RWPE2 (cell line): ENCODE measurements around the gene PLCG1.
"Not testable (repeated sequence)": the region's sequence is repeated elsewhere in the genome, so short reads cannot be mapped to it uniquely, and the experiment has no call there.

Experiments used
- ATAC-seq: fragments of 200-7000 bp; cut with Tn5 transposase; 3 replicates; pipeline ENCODE4 v1.9.1; 2021; ENCODE audit warnings: low read depth
- DNase-seq: peaks from one replicate; pipeline ENCODE4 v3.0.0-alpha.2; 2020; ENCODE audit warnings: low spot score
- H3K27ac ChIP-seq: fragments of 450-650 bp; 2 replicates; pipeline ENCODE4 v1.5.1; 2017; ENCODE audit warnings: mild to moderate bottlenecking; ENCODE audit not compliant: poor library complexity, severe bottlenecking
- H3K27me3 ChIP-seq: fragments of 250-450 bp; sonication (Bioruptor Pico); 2 replicates; pipeline ENCODE4 v1.5.1; 2021; ENCODE audit warnings: mild to moderate bottlenecking, moderate library complexity; ENCODE audit not compliant: insufficient read depth, poor library complexity, severe bottlenecking
- H3K36me3 ChIP-seq: fragments of 250-450 bp; sonication (Bioruptor Pico); 2 replicates; pipeline ENCODE4 v1.5.1; 2020; ENCODE audit warnings: low read depth, mild to moderate bottlenecking, moderate library complexity
- H3K4me1 ChIP-seq: fragments of 250-450 bp; sonication (Bioruptor Pico); 2 replicates; pipeline ENCODE4 v1.5.1; 2021; ENCODE audit warnings: mild to moderate bottlenecking, moderate library complexity; ENCODE audit not compliant: insufficient read depth, poor library complexity, severe bottlenecking
- H3K4me3 ChIP-seq: fragments of 250-450 bp; sonication (Bioruptor Pico); 2 replicates; pipeline ENCODE4 v1.5.1; 2021; ENCODE audit warnings: mild to moderate bottlenecking, moderate library complexity; ENCODE audit not compliant: severe bottlenecking
- H3K9me3 ChIP-seq: fragments of 250-450 bp; sonication (Bioruptor Pico); 2 replicates; pipeline ENCODE4 v1.5.1; 2021; ENCODE audit warnings: mild to moderate bottlenecking, moderate library complexity; ENCODE audit not compliant: severe bottlenecking
- CTCF ChIP-seq: fragments of 450-650 bp; IDR thresholded peaks from one replicate; pipeline ENCODE4 v1.5.1; 2017; ENCODE audit warnings: mild to moderate bottlenecking, moderate library complexity; ENCODE audit not compliant: poor library complexity, severe bottlenecking

The PLCG1 gene

GRCh38 chr20:41116282-41116956 is 20.9 kb upstream of the PLCG1 start:
- H3K9me3 ChIP-seq, result no peaks in the 10 kb centered on the region
- H3K27me3 ChIP-seq, result no peaks in the 10 kb centered on the region
- H3K27ac ChIP-seq, result no peak overlapping the region
- no peak for TF ChIP-seq CTCF
- peaks cover 97% of the 10 kb centered on the region for H3K36me3 ChIP-seq
- H3K4me1 ChIP-seq, result peaks cover 6% of the 10 kb centered on the region
- DNase-seq, result no peak
- ATAC-seq, result no peak
- no peak overlapping the region for H3K4me3 ChIP-seq

DNA sequence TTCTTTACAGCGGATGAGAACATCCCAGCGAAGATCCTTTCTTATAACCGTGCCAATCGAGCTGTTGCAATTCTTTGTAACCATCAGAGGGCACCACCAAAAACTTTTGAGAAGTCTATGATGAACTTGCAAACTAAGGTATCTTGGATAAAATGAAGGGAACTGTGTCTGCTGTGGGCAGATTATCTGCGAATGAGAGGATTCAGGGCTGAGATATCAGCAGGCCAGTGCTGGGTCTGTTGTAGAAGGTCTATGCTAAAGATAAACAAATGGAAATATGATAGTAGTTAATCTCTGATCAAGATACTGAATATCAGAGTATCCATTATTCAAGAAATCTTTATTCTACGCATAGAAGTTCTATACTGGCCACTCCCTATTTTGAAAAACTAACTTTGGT is 19.2 kb upstream of the PLCG1 start:
- peaks cover 99% of the 10 kb centered on the region for H3K36me3 ChIP-seq
- H3K27ac ChIP-seq, H3K9me3 ChIP-seq, DNase-seq, H3K4me1 ChIP-seq, H3K4me3 ChIP-seq, ATAC-seq, H3K27me3 ChIP-seq: not testable (repeated sequence)
- TF ChIP-seq CTCF, result peak; percentile 54

DNA sequence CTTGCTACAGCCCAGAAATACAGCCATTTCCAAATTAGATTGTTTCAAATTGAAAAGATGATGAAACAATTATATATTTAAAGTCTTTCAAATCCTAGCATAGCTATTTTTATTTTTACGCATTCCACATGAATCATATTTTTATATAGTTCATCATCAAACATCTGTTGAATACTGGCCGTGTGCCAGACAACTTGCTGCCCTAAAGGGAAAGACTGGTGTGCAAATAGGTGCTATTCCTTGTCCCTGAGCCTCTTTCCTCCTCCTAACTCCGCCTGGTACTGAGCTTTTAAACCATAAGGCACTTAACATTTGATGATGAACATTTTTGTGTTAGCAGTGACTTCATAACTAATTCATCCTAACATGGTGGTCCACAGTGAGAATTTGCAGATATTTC is 18.7 kb upstream of the PLCG1 start:
- H3K4me1 ChIP-seq, result peaks cover 6% of the 10 kb centered on the region
- no peaks in the 10 kb centered on the region for H3K27me3 ChIP-seq
- no peaks in the 10 kb centered on the region for H3K9me3 ChIP-seq
- no peak overlapping the region for H3K4me3 ChIP-seq
- no peak overlapping the region for H3K27ac ChIP-seq
- H3K36me3 ChIP-seq, result peaks cover 99% of the 10 kb centered on the region
- ATAC-seq (no peak), DNase-seq (peak; percentile 69)
- no peak for TF ChIP-seq CTCF

- Histone ChIP-seq H3K9me3 (no peaks in the 10 kb centered on the region), H3K27me3 (no peaks in the 10 kb centered on the region), H3K4me1 (peaks cover 6% of the 10 kb centered on the region), H3K27ac (no peak overlapping the region), H3K36me3 (peaks cover 99% of the 10 kb centered on the region), H3K4me3 (no peak overlapping the region)
- DNase-seq (no peak), ATAC-seq (no peak)
- TF ChIP-seq CTCF, result no peak
Measured at GRCh38 chr20:41119614-41120561, 17.5 kb upstream of the PLCG1 start.
